HG02885 (cell line): ENCODE measurements around the gene KNCN.
A peak's percentile ranks its signal among the peaks of the same experiment; 100 is the strongest.

ENCODE experiments used
- ATAC-seq: cut with Tn5 transposase; IDR thresholded peaks from one replicate; pipeline ENCODE4 v1.9.1; 2021; ENCODE audit warnings: mild to moderate bottlenecking; ENCODE audit not compliant: unreplicated experiment, poor library complexity

KNCN gene

DNA sequence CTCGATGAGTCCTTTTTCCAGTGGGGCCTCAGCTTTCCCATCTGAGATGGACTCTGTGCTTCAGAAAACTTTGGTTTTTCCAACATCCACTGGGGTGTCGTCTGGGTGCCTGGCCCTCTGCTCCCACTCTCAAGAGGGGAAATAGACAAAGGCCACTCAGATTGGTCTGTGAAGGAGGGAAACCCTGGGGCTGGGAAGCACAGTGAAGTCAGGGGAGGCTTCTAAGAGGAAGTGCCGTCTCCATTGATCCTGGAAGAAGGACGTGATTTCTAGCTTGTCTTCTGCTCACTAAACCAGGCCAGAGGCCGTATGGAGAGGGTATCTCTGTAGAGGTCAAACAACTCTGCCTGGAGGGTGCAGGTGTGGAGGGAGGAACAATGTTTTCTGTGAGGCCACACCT is 5.2 kb downstream of the KNCN start:
- no peak for ATAC-seq

DNA sequence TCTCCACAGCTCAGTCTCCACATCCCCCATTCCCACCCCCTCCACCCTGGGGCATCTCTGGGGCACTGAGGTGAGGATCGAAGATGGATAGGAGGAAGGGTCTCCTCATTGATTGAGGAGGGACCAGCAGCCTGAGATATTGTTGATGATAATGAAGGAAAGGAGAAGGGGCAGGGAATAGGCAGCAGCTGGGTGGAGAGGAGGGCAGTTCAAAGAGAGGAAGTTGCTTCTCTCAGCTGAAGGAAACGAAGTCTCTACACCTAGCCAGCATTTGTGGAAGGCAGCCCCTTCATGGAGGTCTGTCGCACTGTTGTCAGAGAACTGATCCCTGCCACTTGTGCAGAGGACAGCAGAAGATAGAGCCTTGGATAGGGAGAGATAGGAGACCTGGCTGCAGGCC is 5.7 kb downstream of the KNCN start:
- ATAC-seq = no peak

GRCh38 chr1:46544561-46545240 is 6.7 kb downstream of the KNCN start:
- no peak for ATAC-seq

- no peak for ATAC-seq
Observed at GRCh38 chr1:46543761-46544560, 7.5 kb downstream of the KNCN start.

DNA sequence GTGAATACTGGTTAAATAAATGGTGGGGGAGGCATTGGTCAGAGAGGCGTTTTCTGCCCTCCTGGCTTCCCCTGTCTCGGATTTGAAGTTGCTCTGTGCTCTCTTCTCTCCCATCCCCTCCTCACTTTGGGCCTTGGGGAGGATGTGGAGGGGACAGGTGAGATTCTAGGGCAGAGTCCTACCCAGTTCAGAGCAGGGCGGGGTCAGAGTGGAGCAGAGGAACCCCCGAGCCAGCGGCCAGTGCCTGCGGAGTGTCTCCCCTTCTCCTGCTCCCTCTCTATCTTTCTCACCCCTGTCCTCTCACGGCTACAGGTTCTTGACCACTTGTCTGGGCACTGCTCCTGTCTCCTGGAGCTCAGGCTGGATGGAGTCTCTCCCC is 8.1 kb downstream of the KNCN start:
- ATAC-seq = no peak

GRCh38 chr1:46539972-46540371 is 11.5 kb downstream of the KNCN start:
- ATAC-seq = no peak

DNA sequence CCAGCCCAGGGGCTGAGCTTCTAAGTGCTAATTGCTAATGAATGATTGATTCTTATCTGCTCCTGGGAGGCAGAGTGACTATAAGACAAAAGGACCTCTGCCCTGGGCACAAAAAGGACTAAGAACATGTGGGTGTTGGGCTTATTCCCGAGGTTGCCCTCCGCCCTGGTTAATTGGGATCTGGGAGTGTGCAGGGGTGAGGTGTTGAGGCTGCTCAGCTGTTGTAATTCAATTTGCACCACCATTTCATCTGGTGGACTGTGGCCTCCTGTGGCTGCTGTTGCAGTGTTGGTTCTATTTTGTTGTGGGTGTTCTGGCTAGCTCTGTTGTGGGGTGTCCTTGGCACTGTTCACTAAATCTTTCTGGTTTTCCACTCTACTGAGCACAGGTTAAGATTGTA is 13.3 kb downstream of the KNCN start:
- no peak for ATAC-seq

DNA sequence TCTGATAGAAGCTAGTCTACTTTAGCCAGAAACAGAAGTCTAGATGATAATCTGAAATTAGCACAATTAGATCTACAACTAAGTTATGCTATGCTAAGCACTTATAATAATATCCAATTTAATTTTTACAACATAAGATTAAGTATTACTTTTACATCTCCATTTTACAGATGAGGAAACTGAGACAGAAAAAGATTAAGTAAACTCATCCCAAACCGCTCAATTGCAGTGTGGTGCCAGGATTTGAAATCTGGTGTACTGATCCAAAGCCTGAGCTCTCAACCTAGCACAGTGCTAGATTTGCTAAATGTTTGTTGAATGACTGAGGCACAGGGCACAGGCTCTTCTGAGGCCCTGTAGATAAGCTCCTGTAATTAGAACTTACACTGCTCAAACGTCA is 13.8 kb downstream of the KNCN start:
- no peak for ATAC-seq

DNA sequence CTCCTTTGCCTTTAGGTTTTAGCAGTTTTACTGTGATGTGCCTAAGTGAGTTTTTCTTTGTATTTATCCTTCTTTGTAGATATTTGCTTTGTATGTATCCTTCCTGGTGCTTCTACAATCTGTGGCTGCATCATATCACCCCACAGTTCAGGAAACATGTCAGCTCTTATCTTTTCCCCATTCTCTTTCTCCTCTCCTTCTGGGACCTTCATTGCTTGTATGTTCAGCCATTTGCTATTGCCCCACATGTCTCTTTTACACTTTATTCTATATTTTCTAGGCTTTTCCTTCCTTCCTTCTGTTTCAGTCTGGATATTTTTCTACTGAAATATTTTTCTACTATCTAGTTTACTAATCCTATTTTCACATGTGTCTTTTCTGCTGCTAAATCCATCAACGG is 14.9 kb downstream of the KNCN start:
- no peak for ATAC-seq

DNA sequence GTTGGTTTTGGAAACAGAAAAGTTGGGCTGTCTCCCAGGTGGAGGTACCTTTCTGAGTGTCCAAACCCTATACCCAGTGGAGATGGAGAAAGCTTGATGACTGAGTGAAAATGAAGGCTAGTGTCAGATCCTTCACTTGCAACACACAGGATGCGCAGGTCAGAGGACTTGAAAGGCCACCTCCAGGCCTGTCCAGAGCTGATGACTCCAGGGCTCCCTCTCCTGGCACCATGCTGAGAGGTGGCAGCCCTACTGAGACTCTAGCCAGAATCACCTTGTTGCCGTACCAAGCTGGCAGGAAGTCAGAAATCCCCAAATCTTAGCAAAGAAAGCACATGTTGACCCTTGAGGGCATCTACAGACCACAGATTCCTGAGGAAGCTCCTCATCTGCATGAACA is 16.4 kb downstream of the KNCN start:
- ATAC-seq = no peak

DNA sequence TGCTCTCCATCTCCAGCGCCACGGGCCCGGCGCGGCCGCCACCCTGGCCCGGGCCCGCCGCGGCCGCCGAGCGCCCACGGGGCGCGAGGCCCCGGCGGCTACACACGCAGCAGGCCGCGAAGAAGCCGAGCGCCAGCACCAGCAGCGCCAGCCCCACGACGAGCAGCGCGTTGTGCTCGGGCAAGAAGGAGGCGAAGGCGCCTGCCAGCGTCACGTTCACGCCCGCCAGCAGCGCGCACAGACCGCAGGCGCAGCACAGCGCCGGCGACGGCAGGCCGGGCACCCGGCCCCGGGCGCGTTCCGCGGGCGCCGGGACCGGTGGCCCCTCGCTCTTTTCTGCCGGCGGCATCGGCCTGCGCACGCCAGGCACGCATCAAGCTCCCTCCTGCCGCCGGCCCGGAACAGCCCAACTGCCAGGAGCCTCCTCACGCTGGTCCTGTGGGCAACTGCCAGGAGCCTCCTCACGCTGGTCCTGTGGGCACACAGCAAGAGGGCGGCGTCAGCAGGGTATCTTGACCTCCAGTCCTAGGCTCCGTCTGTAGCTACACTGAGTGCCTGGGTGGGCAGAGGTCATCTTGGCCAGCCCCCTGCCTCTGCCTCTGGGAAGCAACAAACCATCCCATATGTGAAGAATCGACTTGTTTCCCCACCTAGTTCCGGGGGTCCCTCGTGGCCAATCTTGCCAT is 18.1 kb downstream of the KNCN start:
- ATAC-seq = peak; percentile 45

GRCh38 chr1:46532498-46533178 is 18.8 kb downstream of the KNCN start:
- ATAC-seq = peak; percentile 58

- no peak for ATAC-seq
Observed at GRCh38 chr1:46532095-46532494, 19.4 kb downstream of the KNCN start.

DNA sequence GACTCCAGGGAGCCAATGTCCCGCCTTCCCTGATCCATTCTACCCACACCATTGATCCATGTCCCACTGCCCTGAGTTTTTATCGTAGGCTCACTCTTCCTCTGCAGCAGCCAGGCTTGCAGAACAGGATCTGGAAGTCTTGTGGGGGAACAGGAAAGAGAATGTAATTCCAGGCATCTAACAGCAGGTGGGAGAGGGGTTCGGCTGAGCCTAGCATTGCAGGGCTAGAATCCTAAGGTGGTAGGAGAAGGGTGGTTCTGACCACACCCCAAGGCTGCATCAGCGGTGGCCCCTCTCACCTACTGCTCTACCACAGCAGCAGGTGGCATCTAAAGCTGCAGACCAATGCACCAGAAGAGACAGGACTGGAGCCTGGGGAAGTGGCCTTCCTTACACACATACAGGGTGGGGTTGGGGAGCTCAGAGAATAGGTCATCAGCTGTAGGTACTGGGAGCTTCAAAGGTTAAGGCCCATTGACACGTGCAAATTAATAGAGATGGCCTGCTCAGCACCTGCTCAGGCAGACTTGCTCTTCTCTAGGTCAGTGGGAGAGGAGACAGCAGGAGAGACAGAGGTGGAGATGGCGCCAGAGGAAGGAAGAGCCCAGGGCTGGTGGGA is 20.5 kb downstream of the KNCN start:
- ATAC-seq = no peak

GRCh38 chr1:46530311-46530710 is 21.1 kb downstream of the KNCN start:
- ATAC-seq = no peak

GRCh38 chr1:46529031-46529630 is 22.3 kb downstream of the KNCN start:
- ATAC-seq = no peak

DNA sequence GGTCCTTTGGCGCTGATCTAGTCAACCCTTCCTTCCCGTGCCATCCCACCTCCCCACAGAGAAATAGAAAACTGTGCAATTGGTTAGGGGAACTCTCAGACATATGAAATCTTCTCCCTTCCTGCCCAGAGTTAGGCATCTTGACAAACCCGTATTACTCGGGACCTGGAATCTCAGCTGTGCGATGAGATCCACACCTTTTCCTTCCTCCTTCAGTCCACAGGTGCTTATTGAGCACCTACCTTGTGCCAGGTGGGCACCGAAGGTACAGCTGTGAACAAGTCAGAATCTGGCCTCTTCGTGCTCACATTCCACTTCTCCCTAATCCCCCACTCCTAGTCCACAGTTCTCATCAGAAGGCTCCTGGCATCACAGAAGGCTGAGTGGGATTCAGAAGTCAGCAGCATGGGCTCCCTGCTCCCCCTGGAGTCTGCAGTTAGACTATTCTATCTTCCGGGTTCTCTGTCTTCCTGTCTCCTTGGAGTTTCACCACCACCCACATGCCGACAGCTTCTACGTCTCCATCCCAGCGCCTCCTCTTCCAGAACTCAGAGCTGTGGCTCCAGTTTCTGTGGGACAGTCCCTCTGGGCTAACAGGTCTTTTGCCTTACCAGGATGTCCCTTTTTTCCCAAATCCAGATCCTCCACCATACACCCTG is 23.0 kb downstream of the KNCN start:
- no peak for ATAC-seq

DNA sequence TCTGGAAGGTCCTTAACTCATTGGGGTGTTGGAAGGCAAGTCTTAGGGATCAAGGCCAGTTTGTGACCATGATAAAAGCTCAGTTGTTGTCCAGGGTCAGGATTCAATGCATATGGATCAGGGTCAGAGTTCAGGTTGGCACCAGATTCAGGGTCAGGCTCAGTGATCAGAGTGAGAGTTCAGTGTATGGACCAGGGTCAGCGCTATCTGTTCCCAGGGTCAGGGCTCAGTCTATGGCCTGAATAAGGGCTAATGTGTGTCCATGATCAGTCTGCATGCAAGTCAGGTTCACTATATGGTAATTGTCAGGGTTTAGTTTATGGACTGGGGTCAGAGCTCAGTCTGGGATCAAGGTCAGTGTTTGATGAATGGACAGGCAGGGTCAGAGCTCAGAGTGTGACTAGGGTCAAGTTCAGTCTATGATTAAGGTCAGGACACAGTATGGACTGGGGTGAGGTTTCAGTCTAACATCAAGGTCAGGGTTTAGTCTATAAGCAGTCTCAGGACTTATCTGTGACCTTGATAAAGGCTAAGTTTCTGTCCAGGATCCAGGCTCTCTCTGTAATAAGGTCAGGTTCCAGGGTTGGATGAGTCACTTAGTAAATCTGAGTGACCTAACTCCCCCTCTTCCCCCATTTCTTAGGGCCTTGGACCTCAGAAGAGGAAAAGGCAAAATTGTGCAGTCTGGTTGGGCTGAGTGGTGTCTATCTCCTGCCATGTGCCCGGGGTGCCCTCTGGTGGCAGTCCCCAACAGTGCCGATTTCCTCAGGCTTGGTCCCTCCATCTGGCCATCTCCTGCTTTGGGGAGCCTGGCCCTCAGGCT is 23.8 kb downstream of the KNCN start:
- peak; percentile 61 for ATAC-seq
